ENCODE results near the gene WDR37.
"Not testable (repeated sequence)": the region's sequence is repeated elsewhere in the genome, so short reads cannot be mapped to it uniquely, and the experiment has no call there.

The WDR37 gene

GRCh38 chr10:1151076-1152033 lies 95.2 kb downstream of the WDR37 start:
- no peak for DNase-seq (ENCODE audit: low read depth in 1 of 2, low spot score in 1 of 2)

- DNase-seq (ENCODE audit: low read depth in 1 of 2, low spot score in 1 of 2): no peak
Observed at GRCh38 chr10:1152386-1153250, 96.4 kb downstream of the WDR37 start.

DNA sequence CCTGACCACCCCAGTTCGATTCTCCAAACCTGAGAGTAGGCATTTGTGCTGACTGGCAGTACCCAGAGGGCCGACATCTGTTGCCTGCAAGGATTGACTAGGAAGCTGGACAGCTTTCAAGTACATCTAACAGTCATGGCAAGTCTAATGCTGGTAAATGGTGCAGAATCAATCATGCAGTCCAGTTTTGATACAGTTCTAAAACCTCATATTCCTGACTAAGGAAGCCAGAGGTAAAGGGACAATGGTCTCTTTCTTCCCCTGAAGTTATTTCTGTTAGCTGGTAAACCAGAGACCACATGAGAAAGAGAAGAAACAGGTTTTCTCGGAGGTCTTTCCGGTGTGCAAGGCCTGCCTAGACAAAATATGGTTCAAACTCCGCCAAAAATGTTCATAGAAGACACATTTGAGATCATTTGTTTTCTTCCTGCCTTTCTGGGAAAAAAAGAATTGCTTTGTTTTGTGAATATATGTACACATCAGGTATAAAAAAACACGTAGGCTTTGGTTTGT lies 97.1 kb downstream of the WDR37 start:
- DNase-seq (ENCODE audit: low read depth in 1 of 2, low spot score in 1 of 2): no peak

DNA sequence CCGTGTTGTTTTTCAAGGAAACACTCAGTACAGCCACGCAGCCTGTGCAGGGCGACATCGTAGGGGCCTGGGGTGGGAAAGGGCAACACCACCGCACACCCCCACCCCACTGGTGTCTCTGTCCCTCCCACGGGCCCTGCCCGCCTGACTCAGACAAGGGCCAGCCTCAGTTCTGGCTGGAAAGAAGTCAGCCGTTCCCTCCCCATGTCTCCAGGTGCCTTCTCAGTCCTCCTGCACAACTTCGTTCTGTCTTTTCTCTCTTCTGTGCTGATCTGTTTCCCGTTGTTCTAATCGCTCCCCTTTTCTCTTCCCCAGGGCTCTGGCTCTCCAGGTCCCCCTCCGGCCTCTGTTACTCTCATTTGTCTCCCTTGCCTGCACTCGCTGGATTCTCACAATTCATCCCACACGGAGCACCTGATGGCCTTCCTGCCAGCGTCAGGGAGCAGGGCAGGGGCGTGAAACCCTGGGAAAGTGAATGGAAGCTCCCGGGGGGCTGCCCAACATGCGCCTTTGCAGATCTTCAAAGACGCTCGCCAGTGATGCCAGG lies 97.7 kb downstream of the WDR37 start:
- no peak for DNase-seq (ENCODE audit: low read depth in 1 of 2, low spot score in 1 of 2)

GRCh38 chr10:1154531-1155295 lies 98.5 kb downstream of the WDR37 start:
- DNase-seq (ENCODE audit: low read depth in 1 of 2, low spot score in 1 of 2): no peak

- DNase-seq (ENCODE audit: low read depth in 1 of 2, low spot score in 1 of 2): no peak
Observed at GRCh38 chr10:1155791-1156615, 99.8 kb downstream of the WDR37 start.

DNA sequence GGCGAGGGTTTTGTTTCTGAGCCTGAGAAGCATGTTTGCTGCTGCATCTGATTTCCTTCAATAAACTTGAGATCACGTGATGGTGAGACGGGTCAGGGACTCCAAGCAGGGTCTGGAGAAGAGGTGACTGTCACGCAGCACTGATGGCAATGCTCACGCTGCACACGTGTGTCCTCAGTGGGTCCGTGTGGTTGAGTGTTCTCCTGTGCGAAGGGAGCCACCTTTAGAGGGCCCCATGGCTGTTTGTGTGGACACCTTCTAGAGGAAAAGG lies 100.4 kb downstream of the WDR37 start:
- DNase-seq (ENCODE audit: low read depth in 1 of 2, low spot score in 1 of 2): no peak

DNA sequence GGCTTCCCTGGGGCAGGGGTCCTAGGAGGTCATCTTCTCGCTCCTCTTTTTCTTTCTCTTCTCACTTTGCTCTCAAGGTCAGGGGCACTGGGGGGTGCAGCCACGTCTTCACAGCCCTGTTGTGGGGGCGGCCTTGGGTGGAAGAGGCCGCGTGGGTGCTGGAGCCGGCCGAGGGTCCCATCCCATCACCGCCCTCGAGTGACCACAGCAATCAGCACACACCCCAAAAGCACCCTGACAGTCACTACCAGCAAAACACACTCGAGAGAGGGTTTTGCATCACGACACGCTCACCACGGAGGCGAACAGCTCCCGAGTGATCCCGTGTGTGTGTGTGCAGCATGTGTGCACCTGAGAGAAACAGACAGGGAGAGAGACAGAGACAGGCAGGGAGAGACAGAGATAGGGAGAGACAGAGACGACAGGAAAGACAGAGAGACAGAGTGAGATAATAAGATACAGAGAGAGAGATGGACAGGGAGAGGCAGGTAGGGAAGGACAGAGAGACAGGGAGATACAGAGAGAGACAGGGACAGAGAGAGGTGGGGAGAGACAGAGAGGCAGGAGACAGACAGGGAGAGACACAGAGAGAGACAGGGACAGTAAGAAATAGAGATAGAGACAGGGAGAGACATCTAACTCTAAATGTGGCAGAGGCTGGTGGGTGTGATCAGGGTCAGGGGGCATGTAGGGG lies 100.9 kb downstream of the WDR37 start:
- no peak for DNase-seq (ENCODE audit: low read depth in 1 of 2, low spot score in 1 of 2)

DNA sequence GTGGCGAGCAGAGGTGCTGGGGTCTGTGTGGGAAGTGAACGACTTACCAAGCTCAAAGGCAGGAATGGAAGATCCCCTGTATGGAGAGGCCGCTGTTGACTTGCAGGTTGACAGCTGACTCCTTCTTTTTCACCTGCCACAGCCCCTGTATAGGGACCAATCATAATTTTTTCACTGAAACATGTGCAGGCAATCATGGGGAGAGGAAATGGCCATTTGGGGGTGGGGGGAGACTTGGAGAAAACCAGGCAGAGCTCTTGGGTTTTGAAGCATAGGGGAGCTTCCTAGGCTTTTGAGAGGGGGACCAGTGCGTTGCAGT lies 101.4 kb downstream of the WDR37 start:
- no peak for DNase-seq (ENCODE audit: low read depth in 1 of 2, low spot score in 1 of 2)

GRCh38 chr10:1158066-1158465 lies 101.9 kb downstream of the WDR37 start:
- no peak for DNase-seq (ENCODE audit: low read depth in 1 of 2, low spot score in 1 of 2)

- DNase-seq (ENCODE audit: low read depth in 1 of 2, low spot score in 1 of 2): not testable (repeated sequence)
Observed at GRCh38 chr10:1158536-1158935, 102.4 kb downstream of the WDR37 start.

GRCh38 chr10:1159131-1160061 lies 103.2 kb downstream of the WDR37 start:
- DNase-seq (ENCODE audit: low read depth in 1 of 2, low spot score in 1 of 2): no peak

GRCh38 chr10:1160561-1161314 lies 104.6 kb downstream of the WDR37 start:
- no peak for DNase-seq (ENCODE audit: low read depth in 1 of 2, low spot score in 1 of 2)

DNA sequence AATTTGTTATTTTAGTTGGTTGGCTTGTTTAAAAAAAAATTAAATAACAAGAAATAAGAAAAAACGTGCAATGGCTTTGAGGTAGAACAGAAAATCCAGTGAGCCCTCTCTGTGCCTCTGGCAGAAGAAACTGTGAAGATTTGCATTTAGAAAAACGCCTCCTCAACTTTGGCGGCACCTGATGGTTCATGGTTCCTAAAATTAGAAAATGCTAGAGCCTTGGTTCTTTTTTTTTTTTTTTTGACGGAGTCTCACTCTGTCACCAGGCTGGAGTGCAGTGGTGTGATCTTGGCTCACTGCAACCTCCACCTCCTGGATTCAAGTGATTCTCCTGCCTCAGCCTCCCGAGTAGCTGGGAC lies 105.1 kb downstream of the WDR37 start:
- DNase-seq (ENCODE audit: low read depth in 1 of 2, low spot score in 1 of 2): not testable (repeated sequence)

DNA sequence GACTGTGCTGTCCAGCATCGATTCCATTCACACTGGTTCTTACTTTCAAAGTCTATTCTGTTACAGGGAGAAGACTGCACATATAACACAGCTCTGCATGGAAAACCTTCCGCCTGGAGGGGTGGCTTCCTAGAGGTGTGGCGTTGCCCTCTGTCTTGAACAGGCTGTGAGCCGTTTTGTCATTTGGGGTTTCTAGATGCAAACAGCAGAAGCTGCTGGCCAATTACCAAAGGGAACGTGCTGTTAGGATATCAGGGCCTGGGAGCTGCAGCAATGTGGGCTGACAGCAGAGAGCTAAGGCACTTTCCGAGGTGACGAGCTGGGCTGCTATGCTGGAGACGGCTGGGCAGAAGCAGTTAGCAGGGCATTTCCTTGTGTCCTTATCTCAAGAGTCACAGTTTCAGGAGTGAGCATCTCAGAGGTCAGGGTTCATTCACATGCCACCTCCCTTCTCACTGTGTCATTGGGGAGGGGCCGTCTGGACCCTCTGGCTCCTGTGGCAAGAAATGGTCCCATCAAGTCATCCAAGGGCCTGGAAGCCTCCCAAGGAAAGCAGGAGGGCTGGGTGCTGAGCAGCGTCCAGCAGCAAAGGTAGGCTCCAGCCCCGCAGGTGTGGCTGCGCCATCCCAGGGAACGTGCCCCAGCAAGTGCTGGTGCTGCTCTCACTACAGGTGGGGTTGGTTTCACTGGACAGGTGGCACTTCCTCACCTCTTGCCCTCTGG lies 106.5 kb downstream of the WDR37 start:
- DNase-seq (ENCODE audit: low read depth in 1 of 2, low spot score in 1 of 2): no peak

GRCh38 chr10:1163204-1163660 lies 107.0 kb downstream of the WDR37 start:
- DNase-seq (ENCODE audit: low read depth in 1 of 2, low spot score in 1 of 2): no peak

- DNase-seq (ENCODE audit: low read depth in 1 of 2, low spot score in 1 of 2): no peak
Observed at GRCh38 chr10:1163831-1164230, 107.6 kb downstream of the WDR37 start.
